Skeletal muscle satellite cell (primary cell): Measurements from ENCODE around the gene PLCB1.
"Not testable (repeated sequence)": the region's sequence is repeated elsewhere in the genome, so short reads cannot be mapped to it uniquely, and the experiment has no call there.

ENCODE experiments used
- H3K27me3 ChIP-seq: 2 replicates; pipeline ENCODE4 v1.7.0; 2013; ENCODE audit warnings: low read length; ENCODE audit not compliant: control insufficient read depth, insufficient read depth
- H3K36me3 ChIP-seq: 2 replicates; pipeline ENCODE4 v1.7.0; 2013; ENCODE audit warnings: mild to moderate bottlenecking, control low read depth, low read length; ENCODE audit not compliant: insufficient read depth
- H3K4me1 ChIP-seq: 2 replicates; pipeline ENCODE4 v1.7.0; 2013; ENCODE audit warnings: low read length; ENCODE audit not compliant: control insufficient read depth, insufficient read depth
- H3K4me2 ChIP-seq: 2 replicates; pipeline ENCODE4 v1.7.0; 2013; ENCODE audit warnings: mild to moderate bottlenecking, low read length
- H3K4me3 ChIP-seq: 2 replicates; pipeline ENCODE4 v1.7.0; 2013; ENCODE audit warnings: low read length
- H3K9ac ChIP-seq: 2 replicates; pipeline ENCODE4 v1.7.0; 2013; ENCODE audit warnings: mild to moderate bottlenecking, low read depth, low read length, moderate library complexity
- H3K9me3 ChIP-seq: replicated peaks from 2 replicates; pipeline ENCODE4 v1.7.0; 2013; ENCODE audit warnings: mild to moderate bottlenecking, control low read depth, low read length

PLCB1 gene

GRCh38 chr20:8331740-8332412 lies 199.8 kb downstream of the PLCB1 start:
- Histone ChIP-seq H3K4me1 (no peaks in the 10 kb centered on the region), H3K4me2 (no peak overlapping the region), H3K36me3 (no peaks in the 10 kb centered on the region), H3K9me3 (no peaks in the 10 kb centered on the region), H3K9ac (no peak overlapping the region), H3K27me3 (no peaks in the 10 kb centered on the region), H3K4me3 (no peak overlapping the region)

GRCh38 chr20:8334641-8335040 lies 202.6 kb downstream of the PLCB1 start:
- no peak overlapping the region for H3K4me2 ChIP-seq
- no peaks in the 10 kb centered on the region for H3K27me3 ChIP-seq
- no peaks in the 10 kb centered on the region for H3K9me3 ChIP-seq
- no peak overlapping the region for H3K4me3 ChIP-seq
- no peaks in the 10 kb centered on the region for H3K36me3 ChIP-seq
- no peak overlapping the region for H3K9ac ChIP-seq
- no peaks in the 10 kb centered on the region for H3K4me1 ChIP-seq

DNA sequence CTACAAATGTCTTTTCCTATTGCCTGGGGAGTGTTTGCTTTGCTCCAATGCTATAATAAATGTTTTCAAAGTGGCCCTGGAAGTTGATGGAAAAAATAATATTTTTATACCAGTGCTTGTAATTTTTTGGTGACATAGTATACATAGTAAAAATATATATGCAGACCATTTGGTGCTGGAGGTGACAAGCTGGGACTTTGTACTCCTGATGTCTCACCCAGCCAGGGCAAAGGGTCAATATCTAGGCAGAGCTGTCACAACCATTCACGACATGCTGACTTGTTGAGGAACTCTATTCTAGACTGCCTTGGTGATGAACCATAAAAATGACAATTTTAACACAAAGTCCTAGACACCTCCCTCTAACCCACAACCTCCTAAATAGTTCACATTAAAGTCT lies 203.0 kb downstream of the PLCB1 start:
- no peak overlapping the region for H3K9ac ChIP-seq
- H3K4me2 ChIP-seq: no peak overlapping the region
- no peaks in the 10 kb centered on the region for H3K4me1 ChIP-seq
- H3K36me3 ChIP-seq: no peaks in the 10 kb centered on the region
- no peaks in the 10 kb centered on the region for H3K9me3 ChIP-seq
- no peak overlapping the region for H3K4me3 ChIP-seq
- H3K27me3 ChIP-seq: no peaks in the 10 kb centered on the region

GRCh38 chr20:8335495-8336195 lies 203.6 kb downstream of the PLCB1 start:
- H3K9me3 ChIP-seq: no peaks in the 10 kb centered on the region
- H3K36me3 ChIP-seq: no peaks in the 10 kb centered on the region
- H3K9ac ChIP-seq: no peak overlapping the region
- no peak overlapping the region for H3K4me2 ChIP-seq
- no peak overlapping the region for H3K4me3 ChIP-seq
- no peaks in the 10 kb centered on the region for H3K27me3 ChIP-seq
- no peaks in the 10 kb centered on the region for H3K4me1 ChIP-seq

DNA sequence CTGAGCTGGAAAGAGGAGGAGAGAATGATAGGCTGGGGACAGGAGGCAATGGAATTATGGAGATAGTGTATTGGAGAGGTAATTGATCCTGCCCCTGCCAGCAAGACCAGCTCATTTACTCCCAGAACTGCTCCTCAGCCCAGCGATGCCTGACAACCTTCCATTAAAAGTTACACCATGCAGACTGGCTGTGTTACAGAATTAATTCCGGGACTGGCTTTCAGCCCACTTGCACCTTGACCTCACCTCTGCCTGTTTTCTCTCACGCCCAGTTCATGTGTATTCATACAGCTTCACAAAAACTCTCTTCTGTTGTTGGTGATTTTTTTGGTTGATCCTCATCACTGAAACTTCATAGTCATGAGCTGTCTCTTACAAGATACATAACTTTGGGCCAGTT lies 207.3 kb downstream of the PLCB1 start:
- no peaks in the 10 kb centered on the region for H3K9me3 ChIP-seq
- no peaks in the 10 kb centered on the region for H3K4me1 ChIP-seq
- H3K4me2 ChIP-seq: no peak overlapping the region
- no peak overlapping the region for H3K4me3 ChIP-seq
- H3K27me3 ChIP-seq: no peaks in the 10 kb centered on the region
- no peak overlapping the region for H3K9ac ChIP-seq
- no peaks in the 10 kb centered on the region for H3K36me3 ChIP-seq

DNA sequence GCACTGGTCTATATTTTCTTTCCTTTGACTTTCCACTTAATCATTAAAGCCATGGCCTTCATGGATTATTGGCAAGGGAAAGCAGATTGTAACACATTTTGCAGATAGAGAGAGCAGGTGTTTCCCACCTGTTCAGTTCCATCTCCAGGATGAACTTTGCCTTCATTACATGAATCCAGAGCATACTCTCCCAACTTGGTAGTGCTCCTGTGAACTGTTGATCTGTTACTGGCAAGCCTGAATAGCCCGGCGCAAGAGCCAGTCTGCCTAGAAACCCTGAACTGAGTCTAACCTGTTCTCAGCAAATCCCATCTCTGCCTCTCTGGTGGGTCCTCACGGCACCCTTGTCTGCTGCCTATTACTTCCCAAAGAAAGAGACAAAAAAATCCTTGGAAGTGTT lies 210.3 kb downstream of the PLCB1 start:
- Histone ChIP-seq H3K27me3 (no peaks in the 10 kb centered on the region), H3K9me3 (no peaks in the 10 kb centered on the region), H3K9ac (no peak overlapping the region), H3K4me2 (no peak overlapping the region), H3K4me3 (no peak overlapping the region), H3K4me1 (no peaks in the 10 kb centered on the region), H3K36me3 (no peaks in the 10 kb centered on the region)

- Histone ChIP-seq H3K4me1 (no peaks in the 10 kb centered on the region), H3K9me3 (no peaks in the 10 kb centered on the region), H3K36me3 (no peaks in the 10 kb centered on the region), H3K4me2 (no peak overlapping the region), H3K9ac (no peak overlapping the region), H3K4me3 (no peak overlapping the region), H3K27me3 (no peaks in the 10 kb centered on the region)
These were observed 212.0 kb downstream of the PLCB1 start for GRCh38 chr20:8344106-8344505.

- H3K4me3 ChIP-seq: no peak overlapping the region
- H3K4me1 ChIP-seq: no peaks in the 10 kb centered on the region
- H3K27me3 ChIP-seq: no peaks in the 10 kb centered on the region
- H3K4me2 ChIP-seq: no peak overlapping the region
- H3K36me3 ChIP-seq: no peaks in the 10 kb centered on the region
- H3K9ac ChIP-seq: no peak overlapping the region
- H3K9me3 ChIP-seq: no peaks in the 10 kb centered on the region
These were observed 212.6 kb downstream of the PLCB1 start for GRCh38 chr20:8344631-8345030.

DNA sequence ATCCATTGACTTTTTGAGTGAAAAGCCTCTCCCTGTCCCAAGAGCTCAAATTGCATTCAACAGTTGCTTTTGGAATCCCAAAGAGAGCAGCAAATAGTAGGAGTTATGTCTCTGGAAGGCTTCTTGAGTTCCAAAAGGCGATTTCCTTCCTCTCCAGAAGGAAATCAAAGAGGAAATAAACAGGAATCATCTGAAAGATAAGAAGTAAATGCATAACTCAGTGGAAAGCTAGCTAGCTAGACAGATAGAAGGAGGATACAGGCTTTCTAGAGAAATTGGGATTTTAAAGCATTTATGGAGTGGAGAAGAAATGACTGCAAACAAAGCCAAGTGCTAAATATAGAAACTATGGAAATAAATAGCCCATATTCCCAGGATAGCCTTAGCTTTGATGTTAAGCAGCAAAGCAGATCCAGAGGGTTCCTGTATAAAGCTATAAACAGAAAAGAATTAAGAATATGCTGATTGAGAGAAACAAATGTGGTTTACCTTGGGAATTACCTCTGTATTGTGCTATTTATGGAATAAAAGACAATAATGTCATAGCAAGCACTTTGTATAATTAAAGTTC lies 214.7 kb downstream of the PLCB1 start:
- H3K9ac ChIP-seq: no peak overlapping the region
- H3K9me3 ChIP-seq: no peaks in the 10 kb centered on the region
- no peak overlapping the region for H3K4me2 ChIP-seq
- no peaks in the 10 kb centered on the region for H3K27me3 ChIP-seq
- no peak overlapping the region for H3K4me3 ChIP-seq
- no peaks in the 10 kb centered on the region for H3K4me1 ChIP-seq
- no peaks in the 10 kb centered on the region for H3K36me3 ChIP-seq

DNA sequence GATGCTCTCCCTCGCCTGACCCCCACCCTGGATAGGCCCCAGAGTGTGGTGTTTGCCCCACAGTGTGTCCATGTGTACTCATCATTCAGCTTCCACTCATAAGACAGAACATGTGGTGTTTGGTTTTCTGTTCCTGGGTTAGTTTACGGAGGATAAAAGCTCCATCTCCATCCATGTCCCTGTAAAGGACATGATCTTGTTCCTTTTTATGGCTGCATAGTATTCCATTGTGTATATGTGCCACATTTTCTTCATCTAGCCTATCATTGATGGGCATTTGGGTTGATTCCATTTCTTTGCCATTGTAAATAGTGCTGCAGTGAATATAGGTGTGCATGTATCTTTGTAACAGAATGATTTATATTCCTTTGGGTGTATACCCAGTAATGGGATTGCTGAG lies 218.2 kb downstream of the PLCB1 start:
- H3K9me3 ChIP-seq, H3K4me1 ChIP-seq, H3K9ac ChIP-seq, H3K4me3 ChIP-seq, H3K36me3 ChIP-seq, H3K4me2 ChIP-seq, H3K27me3 ChIP-seq: not testable (repeated sequence)

GRCh38 chr20:8352486-8352885 lies 220.4 kb downstream of the PLCB1 start:
- H3K4me1 ChIP-seq: no peaks in the 10 kb centered on the region
- no peaks in the 10 kb centered on the region for H3K36me3 ChIP-seq
- no peak overlapping the region for H3K4me3 ChIP-seq
- H3K9ac ChIP-seq: no peak overlapping the region
- no peak overlapping the region for H3K4me2 ChIP-seq
- H3K27me3 ChIP-seq: no peaks in the 10 kb centered on the region
- H3K9me3 ChIP-seq: no peaks in the 10 kb centered on the region

DNA sequence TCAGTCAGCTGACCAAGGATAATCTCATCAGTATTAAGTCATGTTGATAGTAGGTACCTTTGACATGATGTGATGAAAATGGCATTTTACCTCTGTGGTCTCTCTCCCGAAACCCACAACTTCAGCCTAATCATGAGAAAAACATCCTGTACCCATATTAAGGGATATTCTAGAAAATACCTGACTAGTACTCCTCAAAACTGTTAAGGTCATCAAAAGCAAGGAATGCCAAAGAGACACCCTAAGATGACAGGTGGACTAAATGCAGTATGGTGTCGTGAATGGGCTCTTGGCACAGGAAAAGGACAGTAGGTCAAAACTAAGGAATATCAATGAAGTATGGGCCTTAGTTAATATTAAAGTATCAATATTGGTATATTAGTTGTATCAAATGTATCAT lies 221.4 kb downstream of the PLCB1 start:
- Histone ChIP-seq H3K36me3 (no peaks in the 10 kb centered on the region), H3K27me3 (no peaks in the 10 kb centered on the region)

More for the DNA sequence above, 221.4 kb downstream of the PLCB1 start:
- no peak overlapping the region for H3K4me2 ChIP-seq
- no peak overlapping the region for H3K4me3 ChIP-seq
- no peak overlapping the region for H3K9ac ChIP-seq
- no peaks in the 10 kb centered on the region for H3K4me1 ChIP-seq
- no peaks in the 10 kb centered on the region for H3K9me3 ChIP-seq
